GM10266 (cell line): ENCODE measurements around the gene SH2D3A.
"Not testable (repeated sequence)": the region's sequence is repeated elsewhere in the genome, so short reads cannot be mapped to it uniquely, and the experiment has no call there.

Experiments used
- DNase-seq: peaks from one replicate; pipeline ENCODE4 v3.0.0; 2012; ENCODE audit errors: extremely low spot score
- TF ChIP-seq, protein P1 (sequence below): IDR thresholded peaks from 2 replicates; pipeline ENCODE4 v1.5.1; 2012; ENCODE audit warnings: mild to moderate bottlenecking, low read depth; ENCODE audit not compliant: control insufficient read depth, insufficient read depth; ENCODE audit errors: missing control alignments

Gene SH2D3A

DNA sequence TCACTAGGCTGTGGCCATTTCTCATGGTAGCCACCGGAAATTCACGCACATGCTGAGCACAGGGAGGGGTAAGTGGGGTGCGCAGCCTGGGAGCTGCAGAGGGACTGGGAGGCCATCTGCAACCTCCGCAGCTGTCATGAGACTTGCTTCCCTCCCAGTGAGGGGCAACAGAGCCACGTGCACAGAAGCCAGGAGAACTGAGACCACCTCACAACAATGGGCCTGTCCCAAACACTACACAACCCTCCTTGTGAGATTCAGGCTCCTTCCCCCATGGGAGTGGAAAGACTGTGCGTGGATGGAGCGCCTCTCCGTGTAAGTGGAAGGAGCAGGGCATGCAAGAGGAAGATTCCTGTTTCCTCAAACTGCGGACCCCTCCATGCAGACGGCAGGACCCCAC is 55.6 kb downstream of the SH2D3A start:
- TF ChIP-seq, protein P1, sequence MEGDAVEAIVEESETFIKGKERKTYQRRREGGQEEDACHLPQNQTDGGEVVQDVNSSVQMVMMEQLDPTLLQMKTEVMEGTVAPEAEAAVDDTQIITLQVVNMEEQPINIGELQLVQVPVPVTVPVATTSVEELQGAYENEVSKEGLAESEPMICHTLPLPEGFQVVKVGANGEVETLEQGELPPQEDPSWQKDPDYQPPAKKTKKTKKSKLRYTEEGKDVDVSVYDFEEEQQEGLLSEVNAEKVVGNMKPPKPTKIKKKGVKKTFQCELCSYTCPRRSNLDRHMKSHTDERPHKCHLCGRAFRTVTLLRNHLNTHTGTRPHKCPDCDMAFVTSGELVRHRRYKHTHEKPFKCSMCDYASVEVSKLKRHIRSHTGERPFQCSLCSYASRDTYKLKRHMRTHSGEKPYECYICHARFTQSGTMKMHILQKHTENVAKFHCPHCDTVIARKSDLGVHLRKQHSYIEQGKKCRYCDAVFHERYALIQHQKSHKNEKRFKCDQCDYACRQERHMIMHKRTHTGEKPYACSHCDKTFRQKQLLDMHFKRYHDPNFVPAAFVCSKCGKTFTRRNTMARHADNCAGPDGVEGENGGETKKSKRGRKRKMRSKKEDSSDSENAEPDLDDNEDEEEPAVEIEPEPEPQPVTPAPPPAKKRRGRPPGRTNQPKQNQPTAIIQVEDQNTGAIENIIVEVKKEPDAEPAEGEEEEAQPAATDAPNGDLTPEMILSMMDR = no peak
- DNase-seq = no peak

DNA sequence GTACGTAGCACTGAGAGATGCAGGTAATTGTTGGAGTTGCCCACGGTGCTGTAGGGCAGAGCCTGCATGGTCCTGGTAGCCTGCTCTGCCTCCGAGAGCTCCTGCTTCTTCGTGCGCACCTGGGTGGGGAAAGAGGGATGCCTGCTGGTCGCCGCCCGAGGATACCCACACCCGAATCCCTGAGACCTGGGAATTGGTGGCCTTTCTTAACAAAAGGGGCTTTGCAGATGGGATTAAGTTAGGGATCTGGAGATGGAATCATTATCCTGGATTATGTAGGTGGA is 56.2 kb downstream of the SH2D3A start:
- TF ChIP-seq, protein P1 = no peak
- DNase-seq = no peak

DNA sequence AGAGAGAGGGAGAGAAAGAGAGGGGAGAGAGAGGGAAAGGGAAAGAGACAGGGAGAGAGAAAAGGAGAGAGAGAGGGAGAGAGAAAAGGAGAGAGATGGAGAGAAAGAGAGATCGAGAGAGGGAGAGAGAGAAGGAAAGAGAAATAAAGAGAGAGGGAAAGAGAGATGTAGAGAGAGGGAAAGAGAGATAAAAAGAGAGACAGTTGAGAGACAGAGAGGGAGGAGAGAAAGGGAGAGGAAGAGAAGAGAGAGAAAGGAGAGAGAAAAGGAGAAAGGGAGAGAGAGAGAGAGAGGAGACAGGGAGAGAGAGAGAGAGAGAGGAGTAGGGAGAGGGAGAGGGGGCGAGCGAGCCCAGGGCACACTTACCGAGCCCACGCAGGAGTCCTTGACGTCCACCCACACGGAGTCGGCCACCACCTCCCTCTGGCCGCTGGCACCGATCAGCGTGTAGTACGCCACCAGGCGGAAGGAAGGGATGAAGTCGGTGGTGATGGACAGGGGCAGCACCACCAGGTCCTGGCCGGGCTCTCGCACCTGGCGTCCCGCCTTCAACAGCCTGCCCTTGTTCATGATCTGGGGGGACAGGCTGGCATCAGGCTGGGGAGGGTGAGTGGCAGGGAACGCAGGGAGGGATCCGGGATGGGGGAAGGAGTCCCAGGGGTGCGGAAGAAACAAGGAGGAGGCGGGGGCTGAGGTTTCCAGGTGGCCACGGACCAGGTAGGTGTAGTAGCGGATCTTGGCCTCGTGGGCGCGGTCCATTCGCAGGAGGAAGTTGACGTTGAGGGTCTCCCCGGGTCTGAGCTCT is 56.8 kb downstream of the SH2D3A start:
- TF ChIP-seq, protein P1 = peak; percentile 53
- DNase-seq = no peak

DNA sequence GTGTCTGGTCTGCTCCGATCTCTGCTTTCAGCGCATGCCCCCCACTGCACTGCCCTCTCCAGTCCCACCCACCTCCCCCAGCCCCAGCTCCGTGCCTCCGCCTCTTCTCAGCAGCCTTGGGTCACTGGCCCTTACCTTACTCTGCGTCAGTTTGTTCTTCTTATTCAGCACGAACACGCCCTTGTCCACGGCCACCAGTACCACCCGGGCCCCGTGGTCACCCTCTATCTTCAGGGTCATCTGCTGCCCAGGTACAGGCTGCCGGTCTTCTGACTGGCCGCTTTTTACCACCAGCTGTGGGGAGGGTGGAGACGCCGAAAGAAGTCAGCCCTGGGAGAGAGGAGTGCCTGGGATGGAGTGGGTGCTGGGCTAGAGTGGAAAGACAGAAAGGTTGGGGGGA is 57.7 kb downstream of the SH2D3A start:
- TF ChIP-seq, protein P1 = no peak
- DNase-seq = no peak

DNA sequence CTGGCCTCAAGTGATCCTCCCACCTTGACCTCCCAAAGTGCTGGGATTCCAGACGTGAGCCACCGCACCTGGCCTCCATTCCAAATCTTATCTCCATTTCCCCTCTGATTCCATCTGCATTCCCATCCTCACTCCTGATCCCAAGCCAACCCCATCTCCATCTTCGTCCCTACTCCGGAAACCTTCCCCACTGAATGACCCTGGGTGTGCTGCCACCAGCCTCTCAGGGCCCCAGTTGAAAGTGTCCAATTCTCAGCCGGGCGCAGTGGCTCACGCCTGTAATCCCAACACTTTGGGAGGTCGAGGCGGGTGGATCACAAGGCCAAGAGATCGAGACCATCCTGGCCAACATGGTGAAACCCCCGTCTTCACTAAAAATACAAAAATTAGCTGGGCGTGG is 58.3 kb downstream of the SH2D3A start:
- not testable (repeated sequence) for DNase-seq

DNA sequence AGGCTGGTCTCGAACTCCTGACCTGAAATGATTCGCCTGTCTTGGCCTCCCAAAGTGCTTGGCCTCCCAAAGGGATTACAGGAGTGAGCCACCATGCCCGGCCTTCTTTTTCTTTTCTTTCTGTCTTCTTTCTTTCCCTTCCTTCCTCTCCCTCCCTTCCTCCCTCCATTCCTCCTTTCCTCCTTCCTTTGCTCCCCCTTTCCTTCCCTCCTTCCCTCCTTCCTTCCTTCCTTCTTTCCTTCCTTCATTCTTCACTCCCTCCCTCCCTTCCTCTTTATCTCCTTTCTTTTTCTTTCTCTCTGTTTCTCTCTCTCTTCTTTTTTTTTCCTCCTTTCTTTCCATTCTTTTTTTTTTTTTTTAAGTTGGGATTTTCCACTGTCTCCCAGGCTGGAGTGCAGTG is 58.9 kb downstream of the SH2D3A start:
- TF ChIP-seq, protein P1 = no peak
- DNase-seq = no peak

DNA sequence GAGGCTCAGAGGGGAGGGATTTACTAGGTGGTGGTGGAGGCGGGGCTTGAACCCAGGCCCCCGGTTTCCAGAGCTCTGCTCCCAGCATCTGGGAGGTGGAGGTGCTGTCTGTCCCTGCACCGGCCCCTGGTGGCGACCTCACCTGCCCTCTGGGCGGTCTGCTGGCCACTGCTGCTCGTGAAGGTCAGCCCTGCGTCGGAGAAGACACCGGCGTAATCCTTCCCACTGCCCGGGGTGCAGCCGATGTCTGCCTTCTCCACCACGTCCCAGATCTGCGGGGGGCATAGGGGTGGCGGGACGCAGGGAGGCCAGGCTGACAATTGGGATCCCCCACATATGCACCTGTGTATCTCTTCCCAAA is 59.6 kb downstream of the SH2D3A start:
- TF ChIP-seq, protein P1 = no peak
- no peak for DNase-seq
